ENCODE data around the gene ABTB1. TPM values are rescaled to one million over a fixed set of nuclear protein-coding genes. Genes with fewer than 3 reads are reported as not detected.

Gene ABTB1
- total and polyA plus RNA-seq, 2 experiments from 2014 or later = 3.7 to 5.7 TPM

GRCh38 chr3:127661600-127661999 lies 11.2 kb upstream of the ABTB1 start:
- no peaks in the 10 kb centered on the region for H3K79me2 ChIP-seq (replicated peaks; ENCODE audit: insufficient read depth)
- H3K27ac Mint-ChIP-seq = no peak overlapping the region
- H3F3A ChIP-seq (replicated peaks; ENCODE audit: low read depth) = no peaks in the 10 kb centered on the region
- H3K36me3 ChIP-seq (ENCODE audit: insufficient read depth) = peaks cover 5% of the 10 kb centered on the region; the same call in 1 of the 2 replicates
- H3K27ac ChIP-seq (ENCODE audit: low read depth) = no peak overlapping the region
- H3K4me3 Mint-ChIP-seq = no peak overlapping the region
- H3K27me3 ChIP-seq (ENCODE audit: insufficient read depth) = no peaks in the 10 kb centered on the region
- H3K9me2 ChIP-seq (ENCODE audit: insufficient read depth) = no peaks in the 10 kb centered on the region
- no peak overlapping the region for H2AFZ ChIP-seq
- H3K4me3 ChIP-seq = no peak overlapping the region
- H3K4me1 ChIP-seq (ENCODE audit: insufficient read depth) = no peaks in the 10 kb centered on the region
- H3K4me1 Mint-ChIP-seq = no peaks in the 10 kb centered on the region; the same call in 2 of the 3 replicates
- H4K20me1 ChIP-seq (replicated peaks; ENCODE audit: insufficient read depth) = peaks cover 6% of the 10 kb centered on the region; the same call in 1 of the 2 replicates
- no peaks in the 10 kb centered on the region for H3K27me3 Mint-ChIP-seq (ENCODE audit: insufficient read depth, low read depth, poor library complexity)
- ATAC-seq (no peak), DNase-seq (ENCODE audit: low spot score) (no peak)
- H3K36me3 Mint-ChIP-seq (ENCODE audit: low read depth) = peaks cover 25% of the 10 kb centered on the region
- H3K9me3 Mint-ChIP-seq = no peaks in the 10 kb centered on the region
- H3K4me2 ChIP-seq = no peak overlapping the region
- TF ChIP-seq, protein P1, sequence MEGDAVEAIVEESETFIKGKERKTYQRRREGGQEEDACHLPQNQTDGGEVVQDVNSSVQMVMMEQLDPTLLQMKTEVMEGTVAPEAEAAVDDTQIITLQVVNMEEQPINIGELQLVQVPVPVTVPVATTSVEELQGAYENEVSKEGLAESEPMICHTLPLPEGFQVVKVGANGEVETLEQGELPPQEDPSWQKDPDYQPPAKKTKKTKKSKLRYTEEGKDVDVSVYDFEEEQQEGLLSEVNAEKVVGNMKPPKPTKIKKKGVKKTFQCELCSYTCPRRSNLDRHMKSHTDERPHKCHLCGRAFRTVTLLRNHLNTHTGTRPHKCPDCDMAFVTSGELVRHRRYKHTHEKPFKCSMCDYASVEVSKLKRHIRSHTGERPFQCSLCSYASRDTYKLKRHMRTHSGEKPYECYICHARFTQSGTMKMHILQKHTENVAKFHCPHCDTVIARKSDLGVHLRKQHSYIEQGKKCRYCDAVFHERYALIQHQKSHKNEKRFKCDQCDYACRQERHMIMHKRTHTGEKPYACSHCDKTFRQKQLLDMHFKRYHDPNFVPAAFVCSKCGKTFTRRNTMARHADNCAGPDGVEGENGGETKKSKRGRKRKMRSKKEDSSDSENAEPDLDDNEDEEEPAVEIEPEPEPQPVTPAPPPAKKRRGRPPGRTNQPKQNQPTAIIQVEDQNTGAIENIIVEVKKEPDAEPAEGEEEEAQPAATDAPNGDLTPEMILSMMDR (conservative IDR thresholded peaks at IDR 0.05; ENCODE audit: low read depth in 2 of 2) = no peak
- TF ChIP-seq ZNF114 (CRISPR knock-in tag; IDR thresholded peaks at IDR 0.05) = no peak
- no peak for TF ChIP-seq POLR2AphosphoS5 (IDR thresholded peaks at IDR 0.05; ENCODE audit: low read depth)
- TF ChIP-seq ZNF462 (CRISPR knock-in tag; IDR thresholded peaks at IDR 0.05) = no peak
- no peak for TF ChIP-seq CREB1 (CRISPR knock-in tag; IDR thresholded peaks at IDR 0.05; ENCODE audit: low read depth)
